Measurements from ENCODE around the gene TPP2.
A peak's percentile ranks its signal among the peaks of the same experiment; 100 is the strongest.

The TPP2 gene

GRCh38 chr13:102645701-102646100, 48.9 kb downstream of the TPP2 start:
- DNase-seq: no peak
- in situ Hi-C loops (cut with MboI; ENCODE audit: low pct_unique_long_range_greater_than_20kb, low sequenced_read_pairs): no loop called here

GRCh38 chr13:102648046-102648445, 51.3 kb downstream of the TPP2 start:
- DNase-seq: peak; percentile 21
- in situ Hi-C loops (cut with MboI; ENCODE audit: low pct_unique_long_range_greater_than_20kb, low sequenced_read_pairs): no loop called here

GRCh38 chr13:102650444-102650843, 53.7 kb downstream of the TPP2 start:
- in situ Hi-C loops (cut with MboI; ENCODE audit: low pct_unique_long_range_greater_than_20kb, low sequenced_read_pairs): no loop called here

GRCh38 chr13:102651392-102651791, 54.6 kb downstream of the TPP2 start:
- in situ Hi-C loops (cut with MboI; ENCODE audit: low pct_unique_long_range_greater_than_20kb, low sequenced_read_pairs): no loop called here
- DNase-seq: no peak

More at GRCh38 chr13:102650444-102650843, 53.7 kb downstream of the TPP2 start:
- DNase-seq: no peak

- no peak for DNase-seq
- in situ Hi-C loops (cut with MboI; ENCODE audit: low pct_unique_long_range_greater_than_20kb, low sequenced_read_pairs): no loop called here
Observed at GRCh38 chr13:102651892-102652291, 55.1 kb downstream of the TPP2 start.

GRCh38 chr13:102654756-102655155, 58.0 kb downstream of the TPP2 start:
- DNase-seq: no peak
- in situ Hi-C loops (cut with MboI; ENCODE audit: low pct_unique_long_range_greater_than_20kb, low sequenced_read_pairs): no loop called here

GRCh38 chr13:102657630-102658029, 60.8 kb downstream of the TPP2 start:
- peak; percentile 8 for DNase-seq
- in situ Hi-C loops (cut with MboI; ENCODE audit: low pct_unique_long_range_greater_than_20kb, low sequenced_read_pairs): no loop called here

- no peak for DNase-seq
- in situ Hi-C loops (cut with MboI; ENCODE audit: low pct_unique_long_range_greater_than_20kb, low sequenced_read_pairs): no loop called here
Observed at GRCh38 chr13:102658660-102659059, 61.9 kb downstream of the TPP2 start.

- in situ Hi-C loops (cut with MboI; ENCODE audit: low pct_unique_long_range_greater_than_20kb, low sequenced_read_pairs): no loop called here
- DNase-seq: no peak
Observed at GRCh38 chr13:102659168-102659713, 62.5 kb downstream of the TPP2 start.

- in situ Hi-C loops (cut with MboI; ENCODE audit: low pct_unique_long_range_greater_than_20kb, low sequenced_read_pairs): no loop called here
- DNase-seq: no peak
Observed at GRCh38 chr13:102667023-102667422, 70.2 kb downstream of the TPP2 start.

GRCh38 chr13:102667911-102668310, 71.1 kb downstream of the TPP2 start:
- in situ Hi-C loops (cut with MboI; ENCODE audit: low pct_unique_long_range_greater_than_20kb, low sequenced_read_pairs): no loop called here
- no peak for DNase-seq

GRCh38 chr13:102670130-102670529, 73.3 kb downstream of the TPP2 start:
- DNase-seq: no peak
- in situ Hi-C loops (cut with MboI; ENCODE audit: low pct_unique_long_range_greater_than_20kb, low sequenced_read_pairs): no loop called here

- in situ Hi-C loops (cut with MboI; ENCODE audit: low pct_unique_long_range_greater_than_20kb, low sequenced_read_pairs): no loop called here
- DNase-seq: no peak
Observed at GRCh38 chr13:102675115-102675514, 78.3 kb downstream of the TPP2 start.

GRCh38 chr13:102677122-102677521, 80.3 kb downstream of the TPP2 start:
- no peak for DNase-seq
- in situ Hi-C loops (cut with MboI; ENCODE audit: low pct_unique_long_range_greater_than_20kb, low sequenced_read_pairs): no loop called here

GRCh38 chr13:102678339-102679107, 81.7 kb downstream of the TPP2 start:
- in situ Hi-C loops (cut with MboI; ENCODE audit: low pct_unique_long_range_greater_than_20kb, low sequenced_read_pairs): no loop called here
- DNase-seq: no peak

- in situ Hi-C loops (cut with MboI; ENCODE audit: low pct_unique_long_range_greater_than_20kb, low sequenced_read_pairs): no loop called here
- no peak for DNase-seq
Observed at GRCh38 chr13:102679449-102680132, 82.8 kb downstream of the TPP2 start.

GRCh38 chr13:102680133-102680717, 83.4 kb downstream of the TPP2 start:
- DNase-seq: no peak
- in situ Hi-C loops (cut with MboI; ENCODE audit: low pct_unique_long_range_greater_than_20kb, low sequenced_read_pairs): no loop called here

- peak; percentile 47 for DNase-seq
- in situ Hi-C loops (cut with MboI; ENCODE audit: low pct_unique_long_range_greater_than_20kb, low sequenced_read_pairs): no loop called here
Observed at GRCh38 chr13:102680842-102681740, 84.3 kb downstream of the TPP2 start.

- in situ Hi-C loops (cut with MboI; ENCODE audit: low pct_unique_long_range_greater_than_20kb, low sequenced_read_pairs): no loop called here
- no peak for DNase-seq
Observed at GRCh38 chr13:102682211-102682610, 85.4 kb downstream of the TPP2 start.
